CD4-positive, alpha-beta T cell (primary cell): ENCODE data around the gene CPSF4L. TPM values are rescaled to one million over a fixed set of nuclear protein-coding genes. Genes with fewer than 3 reads are reported as not detected.

ENCODE experiments used
- ATAC-seq: fragments of 200-7000 bp; cut with Tn5 transposase; one replicate; pipeline ENCODE4 v1.10.0; 2022; ENCODE audit warnings: mild to moderate bottlenecking; ENCODE audit not compliant: poor library complexity
- CTCF ChIA-PET: fragments of 350-600 bp; sonication (Branson Sonifier 250); formaldehyde crosslinking; loops from one replicate; lab custom pipeline; 2021; ENCODE audit warnings: antibody characterized with exemption, inconsistent platforms; lab: Charles Lee
- POLR2A ChIA-PET: fragments of 350-600 bp; sonication (Branson Sonifier 250); formaldehyde crosslinking; loops from one replicate; lab custom pipeline; 2021; ENCODE audit warnings: antibody characterized with exemption, inconsistent platforms; lab: Charles Lee
- DNase-seq, 14 experiments: peaks; one replicate each; pipeline ENCODE4 v3.0.0-alpha.2; 2013 to 2020; ENCODE audit warnings: mixed read lengths in 2 of 14
- H3K27ac ChIP-seq, 2 donors: one replicate each; pipeline versions ENCODE4 v1.5.1 to v1.7.0; 2013; ENCODE audit warnings: low read length in 2 of 2, low read depth in 1 of 2, mild to moderate bottlenecking in 1 of 2
- H3K27me3 ChIP-seq, 2 experiments: 1 replicate in 1 of 2; 2 replicates in 1 of 2; pipeline versions ENCODE4 v1.6.1 to v1.7.0; 2013; ENCODE audit warnings: low read length in 2 of 2, control low read depth in 1 of 2, mild to moderate bottlenecking in 1 of 2, moderate library complexity in 1 of 2; ENCODE audit not compliant: insufficient read depth in 2 of 2, control insufficient read depth in 1 of 2
- H3K36me3 ChIP-seq: one replicate; pipeline ENCODE4 v1.6.1; 2013; ENCODE audit warnings: low read length, control low read depth; ENCODE audit not compliant: insufficient read depth
- H3K4me1 ChIP-seq: one replicate; pipeline ENCODE4 v1.6.1; 2013; ENCODE audit warnings: low read length, control low read depth; ENCODE audit not compliant: insufficient read depth
- H3K4me3 ChIP-seq: one replicate; pipeline ENCODE4 v1.5.1; 2013; ENCODE audit warnings: mild to moderate bottlenecking, low read length, moderate library complexity
- H3K9me3 ChIP-seq, 2 experiments: 1 replicate in 1 of 2; 2 replicates in 1 of 2; pipeline versions ENCODE4 v1.6.1 to v1.7.0; 2013; ENCODE audit warnings: low read length in 2 of 2, mild to moderate bottlenecking in 2 of 2, control low read depth in 1 of 2, moderate library complexity in 1 of 2; ENCODE audit not compliant: control insufficient read depth in 1 of 2, insufficient read depth in 1 of 2
- H3K27ac Mint-ChIP-seq: one replicate; pipeline ENCODE4 v1.8.0; 2020; ENCODE audit warnings: mixed read lengths
- H3K27me3 Mint-ChIP-seq: one replicate; pipeline ENCODE4 v1.8.0; 2021; ENCODE audit warnings: mixed read lengths
- H3K36me3 Mint-ChIP-seq: one replicate; pipeline ENCODE4 v1.8.0; 2021; ENCODE audit warnings: low read depth, mixed read lengths
- H3K4me1 Mint-ChIP-seq: one replicate; pipeline ENCODE4 v1.8.0; 2021; ENCODE audit warnings: low read depth, mixed read lengths
- H3K4me3 Mint-ChIP-seq: one replicate; pipeline ENCODE4 v1.8.0; 2020; ENCODE audit warnings: mild to moderate bottlenecking, mixed read lengths
- H3K9me3 Mint-ChIP-seq: one replicate; pipeline ENCODE4 v1.8.0; 2020; ENCODE audit warnings: mixed read lengths
- CTCF ChIP-seq: fragments of 200-600 bp; IDR thresholded peaks from one replicate; pipeline ENCODE4 v1.8.0; 2022; ENCODE audit warnings: antibody characterized with exemption, mild to moderate bottlenecking
- intact Hi-C, 2 experiments: fragments of 100-400 bp; cut with DNase I in 1 of 2; cut with micrococcal nuclease in 1 of 2; formaldehyde crosslinking; loops; one replicate each; pipeline versions ENCODE4 v1.15.1 to v1.9.0; 2023 to 2025; cut with DNase I, micrococcal nuclease
- total RNA-seq, 174 experiments: library from RNA in 2 of 174; stranded (reverse) in 2 of 174; gene quantifications; one replicate each; pipeline ENCODE4 v1.2.3 and lab custom pipeline; 2021 to 2026

CPSF4L gene
- total RNA-seq, 2 experiments from 2014 or later: not detected

DNA sequence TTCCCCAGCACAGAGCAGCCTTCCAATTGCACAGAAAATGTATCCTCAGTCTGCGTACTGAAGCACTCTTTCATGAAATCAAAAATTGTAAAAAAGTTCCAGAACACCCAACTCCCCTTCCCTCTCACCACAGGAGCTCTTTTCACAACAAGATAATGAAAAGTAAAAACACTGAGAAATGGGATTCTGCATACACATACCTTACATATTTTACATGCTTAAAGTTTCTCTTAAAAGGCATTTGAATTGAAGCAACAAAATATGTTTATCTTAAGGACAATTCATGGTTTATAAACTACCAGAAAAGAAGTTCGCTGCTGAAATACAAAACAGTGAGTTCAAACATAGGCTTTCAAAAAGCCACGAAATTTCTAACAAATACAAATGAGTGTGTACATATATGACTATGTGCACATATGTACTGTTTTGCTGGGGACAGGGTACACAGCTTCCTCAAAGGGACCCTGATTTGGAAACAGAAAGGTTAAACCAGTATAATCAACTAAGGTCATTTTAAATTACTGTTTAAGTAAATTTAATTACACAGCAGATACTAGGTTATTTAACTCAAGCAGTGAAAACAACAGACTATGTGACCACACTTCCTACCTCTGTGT is 35.0 kb downstream of the CPSF4L start:
- no peaks in the 10 kb centered on the region for H3K9me3 Mint-ChIP-seq

GRCh38 chr17:73224663-73225305 is 36.9 kb downstream of the CPSF4L start:
- no peak overlapping the region for H3K4me3 Mint-ChIP-seq

More for the DNA sequence above, 35.0 kb downstream of the CPSF4L start:
- H3K27me3 ChIP-seq: no peaks in the 10 kb centered on the region
- DNase-seq: no peak
- H3K36me3 ChIP-seq: peaks cover 8% of the 10 kb centered on the region
- no peak overlapping the region for H3K4me3 ChIP-seq
- no peak overlapping the region for H3K4me3 Mint-ChIP-seq
- H3K36me3 Mint-ChIP-seq: peaks cover 49% of the 10 kb centered on the region
- H3K27me3 Mint-ChIP-seq: no peaks in the 10 kb centered on the region
- H3K4me1 ChIP-seq: peaks cover 37% of the 10 kb centered on the region
- peak overlapping the region; percentile 32 for H3K27ac Mint-ChIP-seq
- H3K9me3 ChIP-seq: no peaks in the 10 kb centered on the region
- ChIA-PET CTCF (interaction anchor here (0.9 kb wide), 1 partner anchor 17 kb away, joined by 3 read pairs; no protein-coding TSS in a partner anchor), POLR2A (interaction anchor here (1.3 kb wide), 1 partner anchor 15 kb away, joined by 4 read pairs; no protein-coding TSS in a partner anchor)
- H3K27ac ChIP-seq: no peak overlapping the region
- peaks cover 66% of the 10 kb centered on the region for H3K4me1 Mint-ChIP-seq
- intact Hi-C loops: no loop called here
- no peak for ATAC-seq
- no peak for TF ChIP-seq CTCF

GRCh38 chr17:73224237-73224636 is 37.4 kb downstream of the CPSF4L start:
- POLR2A ChIA-PET: no interaction called here
- H3K27me3 Mint-ChIP-seq: no peaks in the 10 kb centered on the region

More at GRCh38 chr17:73224663-73225305, 36.9 kb downstream of the CPSF4L start:
- ChIA-PET CTCF (no interaction called here), POLR2A (no interaction called here)
- Mint-ChIP-seq H3K4me1 (peaks cover 48% of the 10 kb centered on the region), H3K36me3 (peaks cover 50% of the 10 kb centered on the region), H3K9me3 (no peaks in the 10 kb centered on the region), H3K27ac (no peak overlapping the region), H3K27me3 (no peaks in the 10 kb centered on the region)
- ATAC-seq (no peak), DNase-seq (no peak)
- TF ChIP-seq CTCF: no peak
- no peak overlapping the region for H3K4me3 ChIP-seq
- H3K9me3 ChIP-seq: no peaks in the 10 kb centered on the region
- peaks cover 18% of the 10 kb centered on the region for H3K4me1 ChIP-seq
- H3K36me3 ChIP-seq: peaks cover 8% of the 10 kb centered on the region
- intact Hi-C loops: no loop called here
- H3K27me3 ChIP-seq: no peaks in the 10 kb centered on the region
- no peak overlapping the region for H3K27ac ChIP-seq

More at GRCh38 chr17:73224237-73224636, 37.4 kb downstream of the CPSF4L start:
- CTCF ChIA-PET: no interaction called here
- H3K27ac ChIP-seq: no peak overlapping the region
- H3K4me3 ChIP-seq: no peak overlapping the region
- no peak overlapping the region for H3K4me3 Mint-ChIP-seq
- peaks cover 54% of the 10 kb centered on the region for H3K36me3 Mint-ChIP-seq
- peaks cover 14% of the 10 kb centered on the region for H3K4me1 ChIP-seq
- peaks cover 44% of the 10 kb centered on the region for H3K4me1 Mint-ChIP-seq
- peaks cover 8% of the 10 kb centered on the region for H3K36me3 ChIP-seq
- no peaks in the 10 kb centered on the region for H3K9me3 Mint-ChIP-seq
- ATAC-seq (no peak), DNase-seq (no peak)
- TF ChIP-seq CTCF: no peak
- no peaks in the 10 kb centered on the region for H3K9me3 ChIP-seq
- H3K27me3 ChIP-seq: no peaks in the 10 kb centered on the region
- intact Hi-C loops: no loop called here
- no peak overlapping the region for H3K27ac Mint-ChIP-seq
